GM10266 (cell line): Measurements from ENCODE around the gene NAA40.

Experiments used
- DNase-seq: peaks from one replicate; pipeline ENCODE4 v3.0.0; 2012; ENCODE audit errors: extremely low spot score
- TF ChIP-seq, protein P1 (sequence below): IDR thresholded peaks from 2 replicates; pipeline ENCODE4 v1.5.1; 2012; ENCODE audit warnings: mild to moderate bottlenecking, low read depth; ENCODE audit not compliant: control insufficient read depth, insufficient read depth; ENCODE audit errors: missing control alignments

The NAA40 gene

DNA sequence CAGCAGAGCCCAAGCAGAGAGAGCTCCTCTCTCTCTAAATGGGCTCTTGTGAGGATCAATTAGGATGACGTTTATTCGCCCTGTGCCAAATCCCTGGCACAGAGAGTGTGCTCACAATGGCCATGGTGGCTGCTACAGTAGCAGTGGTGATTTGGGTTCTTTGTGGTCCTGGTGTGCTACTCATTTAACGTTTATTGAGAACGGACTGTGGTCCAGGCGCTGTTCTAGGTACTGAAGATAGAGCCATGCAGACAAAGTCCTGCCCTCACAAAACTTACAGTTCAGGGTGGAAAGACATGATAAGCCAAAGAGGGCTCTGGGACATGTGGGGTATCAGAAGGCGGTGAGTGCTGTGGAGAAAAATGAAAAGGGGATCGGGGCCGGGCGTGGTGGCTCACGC, 52.8 kb downstream of the NAA40 start:
- TF ChIP-seq, protein P1, sequence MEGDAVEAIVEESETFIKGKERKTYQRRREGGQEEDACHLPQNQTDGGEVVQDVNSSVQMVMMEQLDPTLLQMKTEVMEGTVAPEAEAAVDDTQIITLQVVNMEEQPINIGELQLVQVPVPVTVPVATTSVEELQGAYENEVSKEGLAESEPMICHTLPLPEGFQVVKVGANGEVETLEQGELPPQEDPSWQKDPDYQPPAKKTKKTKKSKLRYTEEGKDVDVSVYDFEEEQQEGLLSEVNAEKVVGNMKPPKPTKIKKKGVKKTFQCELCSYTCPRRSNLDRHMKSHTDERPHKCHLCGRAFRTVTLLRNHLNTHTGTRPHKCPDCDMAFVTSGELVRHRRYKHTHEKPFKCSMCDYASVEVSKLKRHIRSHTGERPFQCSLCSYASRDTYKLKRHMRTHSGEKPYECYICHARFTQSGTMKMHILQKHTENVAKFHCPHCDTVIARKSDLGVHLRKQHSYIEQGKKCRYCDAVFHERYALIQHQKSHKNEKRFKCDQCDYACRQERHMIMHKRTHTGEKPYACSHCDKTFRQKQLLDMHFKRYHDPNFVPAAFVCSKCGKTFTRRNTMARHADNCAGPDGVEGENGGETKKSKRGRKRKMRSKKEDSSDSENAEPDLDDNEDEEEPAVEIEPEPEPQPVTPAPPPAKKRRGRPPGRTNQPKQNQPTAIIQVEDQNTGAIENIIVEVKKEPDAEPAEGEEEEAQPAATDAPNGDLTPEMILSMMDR = no peak
- DNase-seq = no peak

DNA sequence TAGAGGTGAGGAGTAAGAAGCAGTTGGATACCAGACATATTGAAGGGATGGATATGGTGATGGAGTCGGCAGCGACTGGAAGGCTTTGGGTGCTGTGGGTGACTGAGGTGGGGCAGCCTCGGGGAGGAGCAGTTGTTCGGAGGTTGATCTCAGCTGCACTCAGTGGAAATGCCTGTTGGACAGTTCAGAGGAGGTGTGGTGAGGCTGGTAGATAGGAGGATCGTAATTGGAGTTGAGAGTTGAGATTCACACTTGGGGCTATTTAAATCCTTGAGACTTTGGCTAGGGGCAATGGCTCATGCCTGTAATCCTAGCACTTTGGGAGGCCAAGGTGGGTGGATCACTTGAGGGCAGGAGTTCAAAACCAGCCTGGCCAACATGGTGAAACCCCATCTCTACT, 54.3 kb downstream of the NAA40 start:
- DNase-seq = no peak
- TF ChIP-seq, protein P1 = no peak

DNA sequence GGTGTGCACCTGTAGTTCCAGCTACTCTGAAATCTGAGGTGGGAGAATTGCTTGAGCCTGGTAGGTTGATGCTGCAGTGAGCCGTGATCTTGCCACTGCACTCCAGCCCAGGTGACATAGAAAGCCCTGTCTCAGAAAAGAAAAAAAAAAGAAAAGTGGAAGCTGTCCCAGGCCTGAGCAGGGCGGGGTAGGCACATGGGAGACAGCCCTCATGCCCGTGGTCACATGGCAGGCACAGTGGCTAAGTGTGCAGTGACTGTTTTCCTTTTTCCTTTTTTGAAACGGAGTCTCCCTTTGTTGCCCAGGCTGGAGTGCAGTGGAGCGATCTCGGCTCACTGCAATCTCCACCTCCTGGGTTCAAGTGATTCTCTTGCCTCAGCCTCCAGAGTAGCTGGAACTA, 55.2 kb downstream of the NAA40 start:
- DNase-seq = no peak
- TF ChIP-seq, protein P1 = no peak

DNA sequence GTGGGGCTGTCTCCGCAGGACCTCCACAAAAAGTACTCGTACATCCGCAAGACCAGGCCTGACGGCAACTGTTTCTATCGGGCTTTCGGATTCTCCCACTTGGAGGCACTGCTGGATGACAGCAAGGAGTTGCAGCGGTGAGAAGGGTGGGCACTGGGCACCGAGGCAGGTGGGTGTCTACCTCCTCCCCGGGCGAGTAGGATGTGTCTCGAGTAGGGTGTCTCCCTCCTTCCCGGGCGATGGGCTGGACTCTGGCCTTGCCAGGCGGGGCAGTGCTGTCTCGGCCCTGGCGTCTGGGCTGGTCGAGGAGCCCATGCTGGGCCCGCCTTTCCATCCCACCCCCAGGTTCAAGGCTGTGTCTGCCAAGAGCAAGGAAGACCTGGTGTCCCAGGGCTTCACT, 57.7 kb downstream of the NAA40 start:
- TF ChIP-seq, protein P1 = no peak
- no peak for DNase-seq

DNA sequence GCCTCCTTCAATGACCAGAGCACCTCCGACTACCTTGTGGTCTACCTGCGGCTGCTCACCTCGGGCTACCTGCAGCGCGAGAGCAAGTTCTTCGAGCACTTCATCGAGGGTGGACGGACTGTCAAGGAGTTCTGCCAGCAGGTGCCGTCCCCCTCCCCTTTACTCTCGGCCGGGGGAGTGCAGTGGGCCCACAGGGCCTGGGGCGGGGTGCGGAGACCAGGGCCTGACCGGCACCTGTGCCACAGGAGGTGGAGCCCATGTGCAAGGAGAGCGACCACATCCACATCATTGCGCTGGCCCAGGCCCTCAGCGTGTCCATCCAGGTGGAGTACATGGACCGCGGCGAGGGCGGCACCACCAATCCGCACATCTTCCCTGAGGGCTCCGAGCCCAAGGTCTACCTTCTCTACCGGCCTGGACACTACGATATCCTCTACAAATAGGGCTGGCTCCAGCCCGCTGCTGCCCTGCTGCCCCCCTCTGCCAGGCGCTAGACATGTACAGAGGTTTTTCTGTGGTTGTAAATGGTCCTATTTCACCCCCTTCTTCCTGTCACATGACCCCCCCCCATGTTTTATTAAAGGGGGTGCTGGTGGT, 58.4 kb downstream of the NAA40 start:
- TF ChIP-seq, protein P1 = no peak
- DNase-seq = no peak

DNA sequence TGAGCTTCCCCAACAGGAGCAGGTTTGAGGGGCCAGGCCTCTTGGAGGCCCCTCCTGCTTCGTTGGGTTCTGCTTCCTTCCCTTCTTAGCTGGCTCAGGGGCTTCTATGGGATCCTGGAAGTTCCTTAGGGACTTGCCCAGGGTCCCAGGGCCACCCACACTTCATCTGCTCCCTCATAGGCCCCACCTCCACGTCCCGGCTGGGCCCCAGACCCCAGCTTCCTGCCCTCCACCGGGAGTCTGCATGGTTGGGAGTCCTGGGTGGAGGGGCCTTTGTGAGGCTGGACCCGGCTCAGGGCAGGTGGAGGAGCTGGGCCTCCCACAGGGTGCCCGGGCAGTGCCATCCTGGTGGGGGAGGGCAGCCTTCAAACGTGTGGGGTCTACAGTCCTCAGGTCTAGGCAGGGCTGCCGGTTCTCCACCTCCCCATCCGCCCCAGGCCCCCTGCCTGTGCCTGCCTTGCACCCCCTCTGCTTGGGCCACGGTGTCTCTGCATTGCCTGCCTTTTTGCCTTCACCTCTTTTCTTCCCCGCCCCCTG, 59.1 kb downstream of the NAA40 start:
- TF ChIP-seq, protein P1 = no peak
- DNase-seq = no peak

DNA sequence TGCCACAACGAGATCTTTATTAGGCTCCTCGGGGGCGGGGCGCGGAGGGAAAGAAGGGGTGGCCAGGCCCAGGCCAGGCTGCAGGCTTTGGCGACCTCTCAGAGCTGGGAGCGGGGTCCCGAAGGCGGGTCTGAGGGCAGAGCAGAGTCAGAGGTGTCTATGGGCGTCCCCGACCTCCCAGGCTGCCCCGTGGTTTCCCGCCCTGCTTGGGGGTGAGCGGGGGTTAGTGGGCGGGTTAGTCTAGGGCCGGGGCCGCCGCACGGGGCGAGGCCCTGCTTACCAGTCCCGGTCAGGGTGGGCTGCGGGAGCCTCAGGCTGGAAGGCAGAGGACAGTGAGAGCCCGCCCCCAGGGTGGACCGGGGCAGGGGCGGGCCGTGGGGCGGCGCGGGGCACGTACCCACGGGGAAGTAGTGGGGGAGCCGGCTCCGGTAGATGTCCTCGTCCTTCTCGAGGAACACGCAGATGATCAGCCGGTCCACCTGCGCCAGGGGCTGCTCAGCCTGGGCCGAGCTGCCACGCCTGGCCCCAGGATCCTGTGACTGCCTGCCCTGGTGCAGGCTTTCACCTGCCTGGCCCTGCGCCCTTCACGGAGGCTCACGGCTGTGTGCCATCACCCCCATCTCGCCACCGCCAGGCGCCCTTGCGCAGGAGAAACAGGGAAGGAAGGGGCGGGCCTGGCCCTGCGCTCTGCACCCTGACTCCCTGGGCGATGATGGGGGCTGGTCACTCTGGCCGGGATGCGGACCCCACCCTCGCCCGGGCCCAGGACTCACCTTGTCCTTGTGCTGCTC, 60.0 kb downstream of the NAA40 start:
- TF ChIP-seq, protein P1 = no peak
- DNase-seq = no peak
